Ovary (tissue), 9 donors: ENCODE results near the gene MAP3K12. TPM values are rescaled to one million over a fixed set of nuclear protein-coding genes. Genes with fewer than 3 reads are reported as not detected.
A peak's percentile ranks its signal among the peaks of the same experiment; 100 is the strongest.

Source experiments
- DNase-seq, 5 donors: peaks; one replicate each; pipeline ENCODE4 v3.0.0-alpha.2; 2019 to 2020
- H3K27ac ChIP-seq, 2 donors: fragments of 200-600 bp; one replicate each; pipeline versions ENCODE4 v1.5.1 to v1.8.0; 2019 to 2022
- H3K27me3 ChIP-seq: fragments of 200-600 bp; one replicate; pipeline ENCODE4 v1.8.0; 2022
- H3K36me3 ChIP-seq: fragments of 200-600 bp; sonication (generic); one replicate; pipeline ENCODE4 v1.5.1; 2019
- H3K4me1 ChIP-seq: one replicate; pipeline ENCODE4 v1.8.1; 2013; ENCODE audit warnings: mild to moderate bottlenecking, moderate library complexity; ENCODE audit not compliant: insufficient read depth
- H3K4me3 ChIP-seq: fragments of 200-600 bp; sonication (generic); one replicate; pipeline ENCODE4 v1.5.1; 2017
- H3K9me3 ChIP-seq, 2 donors: fragments of 200-600 bp in 1 of 2; sonication (generic) in 1 of 2; one replicate each; pipeline versions ENCODE4 v1.5.1 to v1.8.1; 2013 to 2019; ENCODE audit warnings: mild to moderate bottlenecking in 1 of 2, moderate library complexity in 1 of 2
- EP300 ChIP-seq: sonication (generic); formaldehyde crosslinking; IDR thresholded peaks from one replicate; pipeline ENCODE4 v1.6.1; 2017; ENCODE audit warnings: antibody characterized with exemption
- POLR2A ChIP-seq: fragments of 450-650 bp; IDR thresholded peaks from one replicate; pipeline ENCODE4 v1.6.1; 2017; ENCODE audit warnings: antibody characterized with exemption, mild to moderate bottlenecking, moderate library complexity
- WGBS, 3 donors: extraction: QIAGEN DNeasy Blood & Tissue Kit in 1 of 3; methylation state at CpG; one replicate each; pipeline versions ENCODE4 v1.1.5 to v1.1.7; 2013 to 2017; 5-methylcytosine and 5-hydroxymethylcytosine counted together
- intact Hi-C, 4 donors: fragments of 100-400 bp; cut with DNase I; formaldehyde crosslinking; loops; one replicate each; pipeline versions ENCODE4 v1.11.0 to v1.15.1; 2022 to 2023
- polyA plus RNA-seq, 2 donors: library from polyadenylated mRNA; stranded (reverse); fragments of 200-250 nt in 1 of 2; fragments of 350-450 nt in 1 of 2; fragmentation: Illumina TruSeq in 1 of 2; extraction: RNeasy Lipid Tissue Mini Kit (QIAGEN cat#74804) in 1 of 2; gene quantifications; one replicate each; pipeline ENCODE4 v1.2.3, GENCODE V29; 2013 to 2014
- total RNA-seq, 7 donors: library from RNA; depleted of rRNA in 2 of 7; stranded (reverse); fragments of >200 nt in 2 of 7; fragmentation: NEBNext Ultra II Directional in 3 of 7; extraction: Animal tissue kit (Norgen Biotek cat#: 25700) in 3 of 7; gene quantifications; one replicate each; pipeline versions ENCODE4 v1.1.0 to v1.2.4, GENCODE V29; 2016 to 2023
- TF ChIP-seq, protein P1 (sequence below), 3 donors: fragments of 450-650 bp in 2 of 3; fragments of 200-600 bp in 1 of 3; IDR thresholded peaks; one replicate each; pipeline versions ENCODE4 v1.5.1 to v1.8.0; 2016 to 2022; ENCODE audit warnings: antibody characterized with exemption in 3 of 3, mild to moderate bottlenecking in 1 of 3
- donor health status: DM: no; HTN: no; CAD: no; lungs with moderate emphysema.
- donor health status: DM: no; HTN: no; CAD: no.
- donor health status: Bipolar disorder and iron deficiency.
- donor health status: DM: yes; HTN: yes; CAD: no.
- donor health status: DM: no; HTN: no; CAD: no.
- donor health status: DM: yes; HTN: yes; CAD: no.

The MAP3K12 gene
- total and polyA plus RNA-seq, 9 donors, result 19.5 to 53.2 (median 30.8) TPM

DNA sequence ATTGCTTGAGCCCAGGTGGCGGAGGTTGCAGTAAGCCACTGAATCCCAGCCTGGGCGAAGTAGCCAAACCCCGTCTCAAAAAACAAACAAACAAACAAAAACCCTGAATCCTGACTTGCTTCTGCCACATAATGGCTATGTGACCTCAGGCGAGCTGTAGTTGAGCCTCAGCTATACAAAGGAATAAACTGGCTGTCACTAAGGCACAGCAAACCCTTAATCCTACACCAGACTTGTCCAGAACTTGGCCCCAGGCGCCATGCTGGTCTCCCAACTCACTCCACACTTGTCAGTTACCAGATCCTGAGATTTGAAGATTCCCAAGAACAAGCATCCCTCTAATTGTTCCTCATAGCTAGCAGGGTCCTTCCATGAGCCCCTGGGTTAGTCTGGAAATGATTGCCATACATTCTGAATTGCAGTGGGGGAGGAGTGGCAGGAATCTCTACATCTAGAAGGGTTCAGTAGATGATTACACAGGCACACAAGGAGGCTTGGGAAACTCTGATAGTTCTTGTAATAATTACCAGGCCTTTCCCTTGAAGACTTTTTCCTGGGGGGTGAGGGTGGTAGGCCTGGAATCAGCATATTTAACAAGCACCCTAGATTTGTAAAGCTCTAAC lies 9.9 kb downstream of the MAP3K12 start:
- peaks cover 4% of the 10 kb centered on the region for H3K4me1 ChIP-seq
- H3K9me3 ChIP-seq, result no peaks in the 10 kb centered on the region
- no peak for DNase-seq
- TF ChIP-seq, protein P1, sequence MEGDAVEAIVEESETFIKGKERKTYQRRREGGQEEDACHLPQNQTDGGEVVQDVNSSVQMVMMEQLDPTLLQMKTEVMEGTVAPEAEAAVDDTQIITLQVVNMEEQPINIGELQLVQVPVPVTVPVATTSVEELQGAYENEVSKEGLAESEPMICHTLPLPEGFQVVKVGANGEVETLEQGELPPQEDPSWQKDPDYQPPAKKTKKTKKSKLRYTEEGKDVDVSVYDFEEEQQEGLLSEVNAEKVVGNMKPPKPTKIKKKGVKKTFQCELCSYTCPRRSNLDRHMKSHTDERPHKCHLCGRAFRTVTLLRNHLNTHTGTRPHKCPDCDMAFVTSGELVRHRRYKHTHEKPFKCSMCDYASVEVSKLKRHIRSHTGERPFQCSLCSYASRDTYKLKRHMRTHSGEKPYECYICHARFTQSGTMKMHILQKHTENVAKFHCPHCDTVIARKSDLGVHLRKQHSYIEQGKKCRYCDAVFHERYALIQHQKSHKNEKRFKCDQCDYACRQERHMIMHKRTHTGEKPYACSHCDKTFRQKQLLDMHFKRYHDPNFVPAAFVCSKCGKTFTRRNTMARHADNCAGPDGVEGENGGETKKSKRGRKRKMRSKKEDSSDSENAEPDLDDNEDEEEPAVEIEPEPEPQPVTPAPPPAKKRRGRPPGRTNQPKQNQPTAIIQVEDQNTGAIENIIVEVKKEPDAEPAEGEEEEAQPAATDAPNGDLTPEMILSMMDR (IDR thresholded peaks at IDR 0.05), result no peak
- TF ChIP-seq POLR2A, result no peak
- no peak for TF ChIP-seq EP300
- H3K36me3 ChIP-seq, result no peaks in the 10 kb centered on the region
- H3K27me3 ChIP-seq, result no peaks in the 10 kb centered on the region
- no peak overlapping the region for H3K27ac ChIP-seq
- H3K4me3 ChIP-seq, result no peak overlapping the region
- intact Hi-C loops, result loop anchor here in 1 of 4 donors (5.0 kb wide), 1 partner anchor 37 kb away; the partner anchor contains the start of gene PCBP2
- WGBS, 3 donors, result 95 to 98% (median 96%) methylated on average over 5 of the region's 5 CpGs

DNA sequence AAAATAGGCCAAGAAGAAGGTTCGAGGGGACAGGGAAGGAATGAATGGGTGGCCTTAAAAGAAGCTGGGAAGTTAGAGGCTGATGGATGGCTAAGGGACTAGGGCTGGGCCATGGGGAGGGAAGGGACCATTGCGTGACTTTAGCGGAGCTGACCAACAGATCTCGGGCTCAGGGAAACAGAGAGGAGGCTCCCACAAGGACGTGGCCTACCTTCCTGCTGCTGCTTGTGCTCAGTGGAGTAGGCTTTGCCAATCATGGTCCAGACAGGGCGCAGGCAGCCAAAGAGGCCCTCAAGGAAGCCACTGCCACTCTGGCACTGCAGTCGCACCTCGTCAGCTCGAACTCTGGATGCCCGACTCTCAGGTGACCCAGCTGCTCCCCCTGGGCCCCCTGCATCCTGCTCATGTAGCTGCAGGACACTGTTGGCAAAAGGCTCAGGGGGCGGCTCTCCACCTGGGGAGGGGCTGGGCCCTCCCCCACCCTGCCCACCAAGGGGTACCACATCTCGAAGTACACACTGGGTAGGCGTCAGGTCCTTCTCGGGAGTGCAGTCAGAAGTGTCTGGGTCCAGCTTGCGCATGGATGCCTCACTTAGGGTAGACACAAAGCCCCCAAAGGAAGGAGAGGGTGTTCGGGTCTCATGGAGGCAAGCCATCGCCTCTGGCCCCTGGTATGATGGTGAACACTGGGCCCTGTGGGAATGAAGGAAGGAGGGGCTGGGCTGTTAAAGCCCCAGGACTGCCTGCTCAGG lies 12.3 kb downstream of the MAP3K12 start:
- WGBS, 3 donors, result 74 to 77% (median 76%) methylated on average over 17 of the region's 17 CpGs
- H3K27me3 ChIP-seq, result no peaks in the 10 kb centered on the region
- no peak overlapping the region for H3K4me3 ChIP-seq
- no peak overlapping the region for H3K27ac ChIP-seq
- H3K36me3 ChIP-seq, result no peaks in the 10 kb centered on the region
- TF ChIP-seq EP300 (no peak), POLR2A (no peak)
- TF ChIP-seq, protein P1 (IDR thresholded peaks at IDR 0.05), result no peak
- intact Hi-C loops, result loop anchor here in 1 of 4 donors (5.0 kb wide), 1 partner anchor 35 kb away; the partner anchor contains the start of gene PCBP2
- no peaks in the 10 kb centered on the region for H3K9me3 ChIP-seq
- peak in 2 of 5 donors; percentile 24 to 40 for DNase-seq
- no peaks in the 10 kb centered on the region for H3K4me1 ChIP-seq

DNA sequence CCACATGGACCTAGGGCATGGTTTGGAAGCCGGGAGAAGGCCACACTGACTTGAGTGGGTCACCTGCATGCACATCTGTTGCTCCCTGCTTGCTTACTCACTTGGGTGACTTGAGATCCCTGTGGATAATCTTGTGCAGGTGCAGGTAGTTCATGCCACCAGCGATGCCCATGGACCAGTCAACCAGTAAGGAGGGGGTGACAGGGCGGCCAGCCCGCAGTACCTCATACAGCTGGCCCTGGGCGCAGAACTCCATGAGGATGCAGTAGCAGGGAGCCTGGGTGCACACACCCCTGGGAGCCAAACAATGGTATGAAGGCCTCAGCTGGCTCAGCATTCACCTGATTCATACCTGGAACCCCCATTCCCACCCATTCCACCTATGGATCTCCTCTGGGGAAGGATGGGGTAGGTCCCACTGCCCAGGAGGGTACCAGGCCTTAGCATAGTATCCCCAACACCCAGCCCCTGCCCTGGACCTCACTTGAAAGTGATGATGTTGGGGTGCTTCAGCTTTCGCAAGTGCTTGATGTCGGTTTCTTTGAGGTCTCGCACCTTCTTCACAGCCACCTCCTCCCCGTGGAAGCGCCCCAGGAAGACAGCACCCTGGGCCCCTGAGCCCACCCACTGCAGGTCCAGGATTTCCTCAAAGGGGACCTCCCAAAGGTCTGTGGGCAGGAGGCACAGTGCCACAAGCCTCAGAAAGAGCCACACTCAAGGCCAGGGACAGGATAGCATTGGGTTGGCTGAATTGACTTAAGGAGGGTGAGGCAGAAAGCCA lies 13.1 kb downstream of the MAP3K12 start:
- intact Hi-C loops, result loop anchor here in 1 of 4 donors (5.0 kb wide), 1 partner anchor 34 kb away; the partner anchor contains the start of gene PCBP2
- no peak overlapping the region for H3K4me3 ChIP-seq
- H3K4me1 ChIP-seq, result no peaks in the 10 kb centered on the region
- H3K9me3 ChIP-seq, result no peaks in the 10 kb centered on the region
- no peaks in the 10 kb centered on the region for H3K36me3 ChIP-seq
- TF ChIP-seq POLR2A (no peak), EP300 (no peak)
- TF ChIP-seq, protein P1 (IDR thresholded peaks at IDR 0.05), result no peak
- no peaks in the 10 kb centered on the region for H3K27me3 ChIP-seq
- DNase-seq, result peak in 1 of 5 donors; percentile 20
- WGBS, 3 donors, result 92 to 95% (median 94%) methylated on average over 7 to 10 of the region's 10 CpGs
- peak overlapping the region in 1 of 2 donors; percentile 20 for H3K27ac ChIP-seq
